Adrenal gland (tissue), 12 donors: Measurements from ENCODE around the gene ZBTB46. TPM values are rescaled to one million over a fixed set of nuclear protein-coding genes. Genes with fewer than 3 reads are reported as not detected.

Experiments used
- DNase-seq, 7 donors: peaks; one replicate each; pipeline ENCODE4 v3.0.0-alpha.2; 2019 to 2020
- H3K27ac ChIP-seq, 5 donors: fragments of 200-600 bp; sonication (generic) in 4 of 5; 1 replicate in 3 of 5; 2 replicates in 2 of 5; pipeline versions ENCODE4 v1.5.1 to v1.8.0; 2016 to 2020; ENCODE audit warnings: mild to moderate bottlenecking in 1 of 5
- H3K27me3 ChIP-seq: fragments of 200-600 bp; 2 replicates; pipeline ENCODE4 v1.8.0; 2021
- H3K36me3 ChIP-seq, 2 donors: fragments of 200-600 bp; replicated peaks in 1 of 2; 1 replicate in 1 of 2; 2 replicates in 1 of 2; pipeline versions ENCODE4 v1.5.1 to v1.8.0; 2018 to 2022
- H3K4me1 ChIP-seq, 2 donors: fragments of 200-600 bp; replicated peaks in 1 of 2; 1 replicate in 1 of 2; 2 replicates in 1 of 2; pipeline versions ENCODE4 v1.5.1 to v1.8.0; 2018 to 2021
- H3K4me3 ChIP-seq, 4 donors: fragments of 200-600 bp; sonication (generic) in 3 of 4; one replicate each; pipeline ENCODE4 v1.5.1; 2016 to 2018
- H3K9me3 ChIP-seq, 3 donors: fragments of 200-600 bp; sonication (generic) in 1 of 3; replicated peaks in 1 of 3; 1 replicate in 2 of 3; 2 replicates in 1 of 3; pipeline versions ENCODE4 v1.5.1 to v1.8.0; 2016 to 2021
- CTCF ChIP-seq, 6 experiments: fragments of 450-650 bp in 4 of 6; fragments of 200-600 bp in 2 of 6; sonication (generic) in 1 of 6; IDR thresholded peaks; 1 replicate in 5 of 6; 2 replicates in 1 of 6; pipeline versions ENCODE4 v1.5.1 to v1.8.0; 2016 to 2021; ENCODE audit warnings: antibody characterized with exemption in 6 of 6, mild to moderate bottlenecking in 2 of 6, moderate library complexity in 1 of 6
- POLR2A ChIP-seq, 2 donors: fragments of 450-650 bp; IDR thresholded peaks; one replicate each; pipeline ENCODE4 v1.6.1; 2017; ENCODE audit warnings: antibody characterized with exemption in 2 of 2, mild to moderate bottlenecking in 2 of 2, moderate library complexity in 1 of 2
- WGBS, 4 donors: extraction: QIAGEN DNeasy Blood & Tissue Kit in 2 of 4; methylation state at CpG; one replicate each; pipeline versions ENCODE4 v1.1.5 to v1.1.7; 2013 to 2017; 5-methylcytosine and 5-hydroxymethylcytosine counted together
- intact Hi-C, 2 donors: fragments of 100-400 bp; cut with DNase I; formaldehyde crosslinking; loops; one replicate each; pipeline versions ENCODE4 v1.14.1 to v1.15.0; 2022 to 2023
- polyA plus RNA-seq, 3 donors: library from polyadenylated mRNA; stranded (reverse); fragments of 200-250 nt in 2 of 3; fragments of 350-450 nt in 1 of 3; fragmentation: Illumina TruSeq in 1 of 3; extraction: RNeasy Lipid Tissue Mini Kit (QIAGEN cat#74804) in 1 of 3; gene quantifications; one replicate each; pipeline ENCODE4 v1.2.3, GENCODE V29; 2013 to 2014
- total RNA-seq, 9 donors: library from RNA; depleted of rRNA in 4 of 9; stranded (reverse); fragments of >200 nt in 4 of 9; fragments of 120-200 nt in 1 of 9; fragmentation: NEBNext Ultra II Directional in 1 of 9; extraction: Animal tissue kit (Norgen Biotek cat#: 25700) in 1 of 9; gene quantifications; one replicate each; pipeline versions ENCODE4 v1.1.0 to v1.2.4, GENCODE V29; 2013 to 2023
- donor health status: healthy with polysubstance abuse.
- donor health status: Bipolar disorder and iron deficiency.
- donor health status: DM: yes; HTN: yes; CAD: no.
- donor health status: DM: no; HTN: no; CAD: no.
- donor health status: DM: no; HTN: no; CAD: no.
- donor health status: DM: yes; HTN: yes; CAD: no.

The ZBTB46 gene
- total and polyA plus RNA-seq, 12 donors = 0.77 to 22.4 (median 10.6) TPM

- no peaks in the 10 kb centered on the region for H3K36me3 ChIP-seq
- no peaks in the 10 kb centered on the region for H3K4me1 ChIP-seq
- H3K27me3 ChIP-seq = no peaks in the 10 kb centered on the region
- TF ChIP-seq CTCF (IDR thresholded peaks at IDR 0.05) = no peak
- no peak for TF ChIP-seq POLR2A (IDR thresholded peaks at IDR 0.05)
- no peaks in the 10 kb centered on the region for H3K9me3 ChIP-seq
- no peak for DNase-seq
- WGBS, 4 donors = 89 to 93% (median 90%) methylated on average over 21 to 31 of the region's 31 CpGs
- intact Hi-C loops = no loop called here
- no peak overlapping the region for H3K4me3 ChIP-seq
- no peak overlapping the region for H3K27ac ChIP-seq
Measured at GRCh38 chr20:63808964-63809674, 21.9 kb downstream of the ZBTB46 start.

- Histone ChIP-seq H3K4me3 (no peak overlapping the region), H3K9me3 (no peaks in the 10 kb centered on the region), H3K27ac (no peak overlapping the region), H3K4me1 (no peaks in the 10 kb centered on the region), H3K36me3 (no peaks in the 10 kb centered on the region), H3K27me3 (no peaks in the 10 kb centered on the region)
- no peak for TF ChIP-seq CTCF (IDR thresholded peaks at IDR 0.05)
- no peak for TF ChIP-seq POLR2A (IDR thresholded peaks at IDR 0.05)
- no peak for DNase-seq
- 82 to 93% (median 86%) methylated on average over 6 to 38 of the region's 38 CpGs for whole genome bisulfite sequencing, 4 donors
- intact Hi-C loops = no loop called here
Measured at GRCh38 chr20:63808145-63808724, 22.8 kb downstream of the ZBTB46 start.

GRCh38 chr20:63807654-63808053 is 23.4 kb downstream of the ZBTB46 start:
- H3K36me3 ChIP-seq = no peaks in the 10 kb centered on the region
- no peaks in the 10 kb centered on the region for H3K27me3 ChIP-seq
- H3K4me3 ChIP-seq = no peak overlapping the region
- H3K9me3 ChIP-seq = no peaks in the 10 kb centered on the region
- DNase-seq = no peak
- H3K4me1 ChIP-seq = no peaks in the 10 kb centered on the region
- TF ChIP-seq CTCF (IDR thresholded peaks at IDR 0.05) = no peak
- no peak for TF ChIP-seq POLR2A (IDR thresholded peaks at IDR 0.05)
- 89 to 97% (median 92%) methylated on average over 20 to 23 of the region's 23 CpGs for WGBS, 4 donors
- intact Hi-C loops = no loop called here
- no peak overlapping the region for H3K27ac ChIP-seq

- H3K36me3 ChIP-seq = no peaks in the 10 kb centered on the region
- H3K27me3 ChIP-seq = no peaks in the 10 kb centered on the region
- WGBS, 4 donors = 82 to 94% (median 85%) methylated on average over 5 to 8 of the region's 8 CpGs
- no peak overlapping the region for H3K4me3 ChIP-seq
- intact Hi-C loops = no loop called here
- H3K9me3 ChIP-seq = no peaks in the 10 kb centered on the region
- no peaks in the 10 kb centered on the region for H3K4me1 ChIP-seq
- TF ChIP-seq POLR2A (IDR thresholded peaks at IDR 0.05) (no peak), CTCF (IDR thresholded peaks at IDR 0.05) (no peak)
- no peak for DNase-seq
- H3K27ac ChIP-seq = peak overlapping the region in 1 of 5 donors; percentile 74
Measured at GRCh38 chr20:63804308-63804636, 26.8 kb downstream of the ZBTB46 start.
